Neutrophil (primary cell): Measurements from ENCODE around the gene MUC15.

Source experiments
- H3K27ac ChIP-seq: fragments of 200-600 bp; sonication (generic); 2 replicates; pipeline ENCODE4 v1.5.1; 2016; ENCODE audit warnings: mild to moderate bottlenecking, moderate library complexity
- H3K27me3 ChIP-seq: fragments of 200-600 bp; sonication (generic); 2 replicates; pipeline ENCODE4 v1.6.0; 2016; ENCODE audit warnings: mild to moderate bottlenecking
- H3K36me3 ChIP-seq: fragments of 200-600 bp; sonication (generic); 2 replicates; pipeline ENCODE4 v1.5.1; 2017
- H3K4me1 ChIP-seq, 2 experiments: fragments of 200-600 bp in 1 of 2; sonication (generic) in 1 of 2; 1 replicate in 1 of 2; 2 replicates in 1 of 2; pipeline versions ENCODE4 v1.5.1 to v1.6.1; 2013 to 2016; ENCODE audit warnings: low read depth in 1 of 2, low read length in 1 of 2, mild to moderate bottlenecking in 1 of 2, moderate library complexity in 1 of 2; ENCODE audit not compliant: control insufficient read depth in 1 of 2, insufficient read depth in 1 of 2
- H3K4me3 ChIP-seq, 2 experiments: fragments of 200-600 bp in 1 of 2; sonication (generic) in 1 of 2; 1 replicate in 1 of 2; 2 replicates in 1 of 2; pipeline ENCODE4 v1.5.1; 2013 to 2016; ENCODE audit warnings: low read depth in 1 of 2, low read length in 1 of 2, mild to moderate bottlenecking in 1 of 2, moderate library complexity in 1 of 2
- H3K9me3 ChIP-seq: fragments of 200-600 bp; sonication (generic); 2 replicates; pipeline ENCODE4 v1.5.1; 2016
- TF ChIP-seq, protein P1 (sequence below): fragments of 200-600 bp; sonication (generic); IDR thresholded peaks from 2 replicates; pipeline ENCODE4 v1.5.1; 2016; ENCODE audit warnings: antibody characterized with exemption

Gene MUC15

DNA sequence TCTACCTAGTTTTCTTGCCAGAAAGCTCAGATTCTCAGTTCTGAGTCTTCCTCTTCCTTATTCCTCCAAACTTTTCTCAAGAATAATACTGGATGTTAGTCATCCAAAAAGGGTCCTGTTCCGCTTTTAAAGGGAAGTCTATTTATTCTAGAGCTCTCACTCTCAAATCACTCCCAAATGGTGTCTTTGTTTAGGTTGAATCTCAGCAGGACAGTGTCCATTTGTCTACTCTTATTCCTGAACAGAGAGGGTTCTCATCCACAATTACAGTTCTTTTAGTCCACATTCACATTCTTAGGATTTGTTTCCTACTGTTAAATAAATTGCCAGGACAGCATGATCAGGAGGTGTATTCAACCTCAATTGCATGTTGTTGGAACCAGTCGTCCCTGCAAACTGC is 61.3 kb downstream of the MUC15 start:
- no peaks in the 10 kb centered on the region for H3K9me3 ChIP-seq
- TF ChIP-seq, protein P1, sequence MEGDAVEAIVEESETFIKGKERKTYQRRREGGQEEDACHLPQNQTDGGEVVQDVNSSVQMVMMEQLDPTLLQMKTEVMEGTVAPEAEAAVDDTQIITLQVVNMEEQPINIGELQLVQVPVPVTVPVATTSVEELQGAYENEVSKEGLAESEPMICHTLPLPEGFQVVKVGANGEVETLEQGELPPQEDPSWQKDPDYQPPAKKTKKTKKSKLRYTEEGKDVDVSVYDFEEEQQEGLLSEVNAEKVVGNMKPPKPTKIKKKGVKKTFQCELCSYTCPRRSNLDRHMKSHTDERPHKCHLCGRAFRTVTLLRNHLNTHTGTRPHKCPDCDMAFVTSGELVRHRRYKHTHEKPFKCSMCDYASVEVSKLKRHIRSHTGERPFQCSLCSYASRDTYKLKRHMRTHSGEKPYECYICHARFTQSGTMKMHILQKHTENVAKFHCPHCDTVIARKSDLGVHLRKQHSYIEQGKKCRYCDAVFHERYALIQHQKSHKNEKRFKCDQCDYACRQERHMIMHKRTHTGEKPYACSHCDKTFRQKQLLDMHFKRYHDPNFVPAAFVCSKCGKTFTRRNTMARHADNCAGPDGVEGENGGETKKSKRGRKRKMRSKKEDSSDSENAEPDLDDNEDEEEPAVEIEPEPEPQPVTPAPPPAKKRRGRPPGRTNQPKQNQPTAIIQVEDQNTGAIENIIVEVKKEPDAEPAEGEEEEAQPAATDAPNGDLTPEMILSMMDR = no peak
- no peaks in the 10 kb centered on the region for H3K27me3 ChIP-seq
- H3K4me3 ChIP-seq = no peak overlapping the region
- no peaks in the 10 kb centered on the region for H3K36me3 ChIP-seq
- H3K4me1 ChIP-seq = no peaks in the 10 kb centered on the region
- H3K27ac ChIP-seq = no peak overlapping the region

DNA sequence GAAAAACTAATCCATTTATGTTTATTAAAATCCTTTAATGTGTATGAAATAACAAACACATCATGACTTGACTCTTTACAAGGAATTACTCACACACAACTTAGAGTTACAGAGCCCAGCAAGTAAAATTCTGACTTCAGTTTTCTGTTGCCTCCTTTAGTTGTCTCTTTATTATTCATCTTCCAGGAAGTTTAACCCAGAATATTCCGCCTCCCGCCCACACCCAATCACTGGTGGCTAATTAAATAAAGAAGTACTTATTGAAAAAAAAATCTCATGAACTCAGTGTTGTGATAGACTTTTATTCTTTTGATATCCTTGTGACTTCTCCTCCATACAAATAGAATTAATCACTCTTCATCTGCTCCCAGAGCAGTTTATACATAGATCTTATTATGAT is 61.9 kb downstream of the MUC15 start:
- Histone ChIP-seq H3K27ac (no peak overlapping the region), H3K36me3 (no peaks in the 10 kb centered on the region), H3K9me3 (no peaks in the 10 kb centered on the region), H3K4me3 (no peak overlapping the region), H3K27me3 (no peaks in the 10 kb centered on the region), H3K4me1 (no peaks in the 10 kb centered on the region)
- TF ChIP-seq, protein P1 = no peak
